Measurements from ENCODE around the gene RUNX2. TPM values are rescaled to one million over a fixed set of nuclear protein-coding genes. Genes with fewer than 3 reads are reported as not detected.
A peak's percentile ranks its signal among the peaks of the same experiment; 100 is the strongest.

The RUNX2 gene
- total RNA-seq, 2 experiments from 2014 or later = 33.4 to 34.9 TPM

DNA sequence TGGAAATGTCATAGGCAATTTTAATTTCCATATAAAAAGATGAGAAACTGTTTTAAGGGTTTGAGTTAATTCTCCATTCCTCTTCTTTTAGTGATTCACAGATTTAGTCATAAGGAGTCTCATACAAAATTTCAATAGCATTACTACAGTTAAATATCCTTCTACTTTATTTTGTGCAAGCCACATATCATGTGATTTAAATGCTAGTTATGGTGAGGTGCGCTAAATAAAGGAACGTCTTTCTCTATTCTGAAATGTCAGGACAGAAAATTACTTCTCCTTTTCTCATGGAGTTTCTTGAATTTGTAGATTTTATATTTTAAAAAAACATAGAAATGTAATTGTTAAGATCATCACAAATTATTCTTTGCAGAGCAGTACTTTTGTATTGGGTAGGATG lies 99.6 kb downstream of the RUNX2 start:
- H3K27ac Mint-ChIP-seq = peak overlapping the region; percentile 76
- H3K4me3 Mint-ChIP-seq = peak overlapping the region; percentile 28
- peaks cover 43% of the 10 kb centered on the region for H3K36me3 Mint-ChIP-seq
- POLR2A ChIA-PET = interaction anchor here (2.5 kb wide), 1 partner anchor 10 kb away, joined by 12 read pairs; no protein-coding TSS in a partner anchor
- intact Hi-C loops (cut with micrococcal nuclease) = loop anchor here (1.0 kb wide), 1 partner anchor 9 kb away; no protein-coding TSS in a partner anchor
- CTCF ChIA-PET = interaction anchor here (0.7 kb wide), 1 partner anchor 287 kb away, joined by 3 read pairs; no protein-coding TSS in a partner anchor
- no peaks in the 10 kb centered on the region for H3K9me3 Mint-ChIP-seq
- peaks cover 60% of the 10 kb centered on the region for H3K4me1 Mint-ChIP-seq (ENCODE audit: low read depth)
- no peaks in the 10 kb centered on the region for H3K27me3 Mint-ChIP-seq
- DNase-seq = no peak

DNA sequence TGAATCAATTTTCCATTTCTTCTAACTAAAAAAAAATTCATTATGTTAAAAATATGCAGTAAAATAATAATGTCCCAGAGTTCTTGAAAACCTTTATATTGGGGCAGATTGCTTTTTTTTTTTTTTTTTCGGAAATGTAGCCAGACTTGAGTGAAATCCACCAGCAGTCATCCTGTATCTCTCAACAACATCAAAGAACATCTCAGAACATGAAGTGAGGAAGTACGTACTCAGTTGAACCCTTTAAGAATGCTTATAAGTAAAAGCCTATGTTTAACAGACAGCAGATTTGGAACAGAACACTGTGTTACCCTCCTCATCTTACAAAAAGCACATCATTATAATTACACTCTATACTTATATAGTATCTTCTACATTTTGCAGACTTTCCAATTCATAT lies 100.6 kb downstream of the RUNX2 start:
- DNase-seq = no peak
- intact Hi-C loops (cut with micrococcal nuclease) = loop anchor here (1.0 kb wide), 1 partner anchor 8 kb away; no protein-coding TSS in a partner anchor
- H3K4me3 Mint-ChIP-seq = peak overlapping the region; percentile 28
- H3K27ac Mint-ChIP-seq = peak overlapping the region; percentile 76
- CTCF ChIA-PET = no interaction called here
- no peaks in the 10 kb centered on the region for H3K9me3 Mint-ChIP-seq
- POLR2A ChIA-PET = interaction anchor here (0.8 to 2.5 kb wide), 2 partner anchors 9 to 773 kb away, joined by 3 to 12 read pairs; no protein-coding TSS in a partner anchor
- H3K36me3 Mint-ChIP-seq = peaks cover 44% of the 10 kb centered on the region
- H3K4me1 Mint-ChIP-seq (ENCODE audit: low read depth) = peaks cover 68% of the 10 kb centered on the region
- H3K27me3 Mint-ChIP-seq = no peaks in the 10 kb centered on the region

DNA sequence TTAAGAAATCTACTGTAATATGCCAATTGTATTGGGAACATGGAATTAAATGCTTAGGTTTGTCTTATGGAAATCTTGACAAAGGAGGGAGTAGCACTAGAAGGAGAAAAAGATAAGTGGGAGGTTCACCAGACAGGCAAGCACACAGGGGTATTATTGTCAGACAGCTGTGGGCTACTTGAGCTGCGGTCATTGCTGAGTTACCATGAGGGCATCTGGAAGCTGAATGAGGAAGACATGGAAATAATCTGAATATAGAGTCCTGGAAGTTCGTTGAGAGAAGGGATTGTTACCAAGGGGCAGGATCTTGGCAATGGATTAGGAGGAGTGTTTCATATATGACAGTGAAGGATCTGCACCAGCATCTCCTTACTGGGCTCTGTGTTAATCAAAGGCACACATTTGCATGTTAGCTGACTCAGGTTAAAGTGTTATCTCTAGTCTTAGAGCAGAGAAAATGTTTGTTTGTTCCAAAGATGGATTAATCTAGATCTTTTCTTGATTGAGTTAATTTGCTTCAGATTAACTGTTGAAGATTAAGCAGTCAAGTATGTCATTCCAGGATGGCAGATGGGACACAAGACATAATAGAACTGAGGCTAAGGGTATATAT lies 102.6 kb downstream of the RUNX2 start:
- intact Hi-C loops (cut with micrococcal nuclease) = no loop called here
- CTCF ChIA-PET = interaction anchor here (1.8 kb wide), 1 partner anchor 284 kb away, joined by 7 read pairs; no protein-coding TSS in a partner anchor
- no peak for DNase-seq
- H3K9me3 Mint-ChIP-seq = no peaks in the 10 kb centered on the region
- H3K27ac Mint-ChIP-seq = peak overlapping the region; percentile 88
- no peaks in the 10 kb centered on the region for H3K27me3 Mint-ChIP-seq
- peaks cover 72% of the 10 kb centered on the region for H3K4me1 Mint-ChIP-seq (ENCODE audit: low read depth)
- peak overlapping the region; percentile 73 for H3K4me3 Mint-ChIP-seq
- peaks cover 41% of the 10 kb centered on the region for H3K36me3 Mint-ChIP-seq
- POLR2A ChIA-PET = interaction anchor here (0.5 to 1.7 kb wide), 2 partner anchors 9 to 95 kb away, joined by 3 to 7 read pairs; no protein-coding TSS in a partner anchor

DNA sequence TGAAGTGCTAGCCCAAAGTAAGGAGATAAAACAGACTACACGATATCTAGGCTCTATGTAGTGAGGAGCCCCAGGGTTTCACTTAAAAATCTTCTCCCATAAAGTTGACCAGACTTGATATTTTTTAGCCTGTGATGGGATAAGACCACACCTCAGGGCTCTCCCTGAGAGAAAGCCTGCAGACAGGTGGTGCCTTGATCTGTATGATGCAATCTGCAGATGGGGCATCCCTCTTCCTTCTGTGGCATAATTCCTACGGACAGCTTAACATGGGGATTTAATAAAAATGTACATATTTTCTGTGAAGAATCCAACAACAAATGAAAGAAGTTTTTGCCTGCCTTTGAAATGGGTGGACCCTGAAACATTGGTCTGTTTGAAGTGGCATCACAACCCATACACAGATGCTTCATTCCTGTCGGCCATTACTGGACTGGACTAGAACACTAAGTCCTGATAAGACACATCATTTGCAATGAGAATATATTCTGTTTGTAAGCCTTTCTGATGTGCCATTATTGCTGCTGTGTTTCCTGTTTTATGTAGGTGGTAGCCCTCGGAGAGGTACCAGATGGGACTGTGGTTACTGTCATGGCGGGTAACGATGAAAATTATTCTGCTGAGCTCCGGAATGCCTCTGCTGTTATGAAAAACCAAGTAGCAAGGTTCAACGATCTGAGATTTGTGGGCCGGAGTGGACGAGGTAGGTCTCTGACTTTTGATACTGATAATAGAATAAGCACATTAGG lies 103.4 kb downstream of the RUNX2 start:
- intact Hi-C loops (cut with micrococcal nuclease) = no loop called here
- CTCF ChIA-PET = interaction anchor here (1.8 kb wide), 1 partner anchor 283 kb away, joined by 7 read pairs; no protein-coding TSS in a partner anchor
- peaks cover 75% of the 10 kb centered on the region for H3K4me1 Mint-ChIP-seq (ENCODE audit: low read depth)
- POLR2A ChIA-PET = interaction anchor here (0.7 to 1.7 kb wide), 3 partner anchors 10 to 12 kb away, joined by 4 to 7 read pairs (median 5); no protein-coding TSS in a partner anchor
- peak overlapping the region; percentile 88 for H3K27ac Mint-ChIP-seq
- H3K9me3 Mint-ChIP-seq = no peaks in the 10 kb centered on the region
- DNase-seq = no peak
- peak overlapping the region; percentile 73 for H3K4me3 Mint-ChIP-seq
- H3K36me3 Mint-ChIP-seq = peaks cover 40% of the 10 kb centered on the region
- no peaks in the 10 kb centered on the region for H3K27me3 Mint-ChIP-seq

DNA sequence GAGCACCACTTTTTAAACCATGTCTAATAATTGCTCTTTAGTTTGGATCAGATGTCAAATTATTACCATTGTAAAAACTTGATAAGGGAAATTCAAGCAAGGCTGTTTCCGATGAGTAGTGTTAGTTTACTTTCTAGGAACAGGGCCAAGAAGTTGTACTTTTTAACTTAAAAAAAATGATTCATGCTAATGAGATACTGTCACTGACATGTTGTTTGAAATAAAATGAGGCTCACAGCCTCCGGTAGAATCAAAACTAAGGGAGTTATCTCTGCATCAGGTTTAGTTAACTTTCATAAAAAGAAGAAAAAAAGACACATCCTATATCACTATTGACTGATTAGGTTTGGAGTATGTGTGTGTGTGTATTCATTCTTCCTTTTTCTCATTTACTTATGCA lies 104.8 kb downstream of the RUNX2 start:
- peaks cover 51% of the 10 kb centered on the region for H3K36me3 Mint-ChIP-seq
- POLR2A ChIA-PET = no interaction called here
- peak overlapping the region; percentile 77 for H3K27ac Mint-ChIP-seq

DNA sequence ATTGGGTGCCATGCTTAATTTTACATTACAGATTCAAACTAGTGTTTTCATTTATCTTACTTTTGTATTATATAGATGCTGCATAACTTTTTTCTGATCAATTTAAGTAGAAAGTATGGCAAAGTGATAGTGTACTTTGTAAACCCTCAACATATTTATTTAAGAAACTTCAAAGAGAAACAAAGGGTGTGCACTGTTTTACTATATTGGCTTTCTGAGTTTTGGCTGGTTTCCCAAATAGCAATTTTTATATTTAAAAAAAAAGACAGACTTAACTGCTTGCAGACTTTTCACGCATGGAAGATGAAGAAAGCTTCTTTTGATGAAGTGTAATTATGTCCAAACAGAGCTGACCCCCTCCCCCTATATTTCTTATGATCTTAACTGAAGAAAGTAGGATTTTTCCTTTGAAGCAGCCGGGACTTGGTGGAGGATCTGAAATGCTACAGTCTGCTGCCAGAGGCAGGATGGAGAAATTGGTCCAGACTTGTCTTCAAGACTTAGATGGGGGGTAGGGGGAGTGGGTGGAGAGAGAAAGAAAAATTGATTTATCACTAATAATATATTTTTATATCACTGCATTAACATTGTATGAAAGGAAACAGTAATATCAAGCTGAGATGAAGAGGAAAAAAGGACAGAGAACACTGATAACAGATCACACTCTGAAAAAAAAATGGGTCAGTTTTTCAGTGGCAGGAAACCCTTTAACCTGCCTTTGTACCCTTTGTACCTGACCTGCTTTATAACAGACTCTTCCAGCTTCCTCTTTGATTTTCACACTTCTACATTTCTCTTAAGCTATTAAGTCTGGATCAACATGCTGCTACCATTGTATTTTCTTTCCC lies 105.6 kb downstream of the RUNX2 start:
- Mint-ChIP-seq H3K27me3 (no peaks in the 10 kb centered on the region), H3K4me3 (peak overlapping the region; percentile 54), H3K4me1 (ENCODE audit: low read depth) (peaks cover 85% of the 10 kb centered on the region), H3K9me3 (no peaks in the 10 kb centered on the region), H3K36me3 (peaks cover 55% of the 10 kb centered on the region), H3K27ac (peak overlapping the region; percentile 88)
- intact Hi-C loops (cut with micrococcal nuclease) = no loop called here
- POLR2A ChIA-PET = interaction anchor here (0.6 to 6.9 kb wide), 4 partner anchors 8 to 15 kb away, joined by 3 to 34 read pairs (median 3); no protein-coding TSS in a partner anchor
- no peak for DNase-seq
- CTCF ChIA-PET = interaction anchor here (0.7 to 1.4 kb wide), 4 partner anchors 9 to 600 kb away, joined by 3 to 4 read pairs (median 3); no protein-coding TSS in a partner anchor

More for the DNA sequence above, 104.8 kb downstream of the RUNX2 start:
- H3K9me3 Mint-ChIP-seq = no peaks in the 10 kb centered on the region
- peak overlapping the region; percentile 54 for H3K4me3 Mint-ChIP-seq
- DNase-seq = no peak
- no peaks in the 10 kb centered on the region for H3K27me3 Mint-ChIP-seq
- intact Hi-C loops (cut with micrococcal nuclease) = no loop called here
- CTCF ChIA-PET = no interaction called here
- H3K4me1 Mint-ChIP-seq (ENCODE audit: low read depth) = peaks cover 84% of the 10 kb centered on the region

DNA sequence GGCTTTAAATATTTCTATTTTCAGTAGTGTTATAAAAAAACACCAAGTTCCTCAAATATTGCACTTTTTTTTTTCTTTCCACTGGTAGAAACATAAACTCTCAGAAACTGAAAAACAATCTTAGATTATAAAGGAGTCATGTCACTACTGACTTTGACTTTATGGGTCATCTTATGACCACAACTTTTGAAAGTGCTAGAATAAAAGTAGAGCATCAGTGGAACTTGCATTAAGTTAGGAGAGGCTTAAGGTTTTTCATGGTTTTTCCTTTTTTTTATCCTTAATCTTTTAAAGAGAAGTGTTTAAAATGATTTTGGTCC lies 106.2 kb downstream of the RUNX2 start:
- Mint-ChIP-seq H3K36me3 (peaks cover 55% of the 10 kb centered on the region), H3K27ac (peak overlapping the region; percentile 88), H3K4me3 (peak overlapping the region; percentile 54), H3K9me3 (no peaks in the 10 kb centered on the region), H3K4me1 (ENCODE audit: low read depth) (peaks cover 85% of the 10 kb centered on the region), H3K27me3 (no peaks in the 10 kb centered on the region)
- CTCF ChIA-PET = interaction anchor here (0.7 to 1.4 kb wide), 4 partner anchors 9 to 599 kb away, joined by 3 to 4 read pairs (median 3); no protein-coding TSS in a partner anchor
- no peak for DNase-seq
- intact Hi-C loops (cut with micrococcal nuclease) = no loop called here
- POLR2A ChIA-PET = interaction anchor here (0.6 to 6.9 kb wide), 4 partner anchors 9 to 14 kb away, joined by 3 to 34 read pairs (median 3); no protein-coding TSS in a partner anchor

DNA sequence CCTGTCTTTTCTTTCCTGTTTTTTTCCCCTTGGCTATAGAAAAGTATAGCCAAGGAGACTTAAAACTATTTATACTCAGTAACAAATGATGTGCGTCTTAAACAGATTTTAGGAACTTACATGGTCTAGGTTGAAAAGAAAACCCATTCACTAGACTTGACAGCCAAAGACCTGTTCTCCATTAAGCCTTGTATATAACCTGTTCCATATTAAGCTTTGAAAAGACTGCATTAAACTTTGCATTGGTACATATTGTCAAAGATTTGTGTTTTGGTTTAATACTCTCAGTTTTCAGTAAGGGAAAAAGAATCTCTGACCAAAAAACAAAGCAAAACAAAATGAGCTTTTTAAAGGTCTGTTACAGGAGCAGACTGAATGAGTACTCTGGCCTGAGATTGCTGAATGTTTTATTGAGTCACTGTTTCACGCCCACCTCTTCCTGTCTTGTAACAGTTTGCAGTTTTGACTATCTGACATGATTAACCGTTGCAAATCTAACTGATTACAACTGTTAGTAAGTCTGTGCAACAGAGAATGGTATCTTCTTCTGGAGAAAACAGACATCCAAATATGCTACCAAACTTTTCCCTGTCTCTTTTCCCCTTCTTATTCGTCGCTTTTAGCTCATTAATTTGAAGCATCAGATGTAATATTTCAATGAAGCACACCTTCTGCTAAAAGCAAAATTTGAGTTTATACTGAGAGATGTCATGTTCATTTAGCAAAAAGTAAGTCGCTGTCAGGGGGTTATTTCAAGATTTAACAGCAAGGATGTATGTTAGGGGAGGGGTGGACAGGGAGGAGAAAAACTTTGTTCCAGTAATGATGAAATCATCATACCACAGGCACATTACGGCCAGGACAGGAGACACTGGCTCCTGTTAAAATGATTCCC lies 108.7 kb downstream of the RUNX2 start:
- Mint-ChIP-seq H3K4me1 (ENCODE audit: low read depth) (peaks cover 85% of the 10 kb centered on the region), H3K27ac (peak overlapping the region; percentile 92), H3K9me3 (no peaks in the 10 kb centered on the region), H3K27me3 (no peaks in the 10 kb centered on the region), H3K36me3 (peaks cover 68% of the 10 kb centered on the region), H3K4me3 (peak overlapping the region; percentile 65)
- ChIA-PET POLR2A (interaction anchor here (0.8 to 6.9 kb wide), 8 partner anchors 8 to 266 kb away, joined by 3 to 34 read pairs (median 5); no protein-coding TSS in a partner anchor), CTCF (interaction anchor here (0.7 to 1.8 kb wide), 5 partner anchors 15 to 485 kb away, joined by 3 to 11 read pairs (median 4); no protein-coding TSS in a partner anchor)
- peak; percentile 67 for DNase-seq
- intact Hi-C loops (cut with micrococcal nuclease) = loop anchor here (1.0 to 5.0 kb wide), 8 partner anchors 8 to 486 kb away; no protein-coding TSS in a partner anchor

DNA sequence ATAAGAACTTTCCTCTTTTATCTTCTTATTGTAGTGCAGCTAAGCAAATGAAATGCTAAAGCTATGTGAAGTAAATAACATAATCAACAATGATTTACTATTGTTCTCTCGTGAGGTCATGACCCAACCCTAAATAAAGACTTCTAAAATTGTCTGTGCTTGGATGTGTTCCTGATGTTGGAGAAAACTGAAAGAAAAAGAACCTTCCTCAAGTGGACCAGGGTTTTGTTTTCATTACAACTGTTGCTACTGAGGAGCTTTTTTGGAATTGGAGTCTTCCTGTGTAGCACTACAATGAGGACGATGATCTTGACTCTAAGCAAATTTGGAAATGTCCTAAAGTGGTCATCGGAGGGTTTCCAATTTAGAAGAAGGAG lies 109.3 kb downstream of the RUNX2 start:
- peak overlapping the region; percentile 65 for H3K4me3 Mint-ChIP-seq

DNA sequence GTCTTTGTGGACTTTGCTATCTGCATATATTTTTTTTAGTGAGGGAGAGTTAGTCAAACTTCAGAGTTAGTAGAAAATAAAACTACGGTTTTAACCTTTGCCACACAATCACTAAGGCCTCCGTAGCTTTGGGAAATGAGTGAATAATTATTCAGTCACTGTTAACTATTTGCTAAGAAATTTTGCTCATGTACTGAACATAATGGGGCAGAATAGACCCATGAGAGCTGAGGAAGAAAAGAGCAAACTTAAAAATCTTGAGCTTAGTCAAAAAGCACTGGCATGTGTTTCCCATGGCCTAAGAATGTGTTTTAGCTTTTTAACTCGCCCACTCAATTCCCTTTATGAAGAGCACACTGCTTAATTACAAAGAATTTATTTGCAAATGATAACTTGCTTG lies 110.0 kb downstream of the RUNX2 start:
- no peak for DNase-seq
- ChIA-PET POLR2A (interaction anchor here (2.8 to 6.9 kb wide), 3 partner anchors 9 to 57 kb away, joined by 10 to 34 read pairs (median 12); no protein-coding TSS in a partner anchor), CTCF (interaction anchor here (1.8 kb wide), 1 partner anchor 484 kb away, joined by 11 read pairs; no protein-coding TSS in a partner anchor)
- Mint-ChIP-seq H3K27ac (peak overlapping the region; percentile 92), H3K4me1 (ENCODE audit: low read depth) (peaks cover 88% of the 10 kb centered on the region), H3K4me3 (peak overlapping the region; percentile 65), H3K9me3 (no peaks in the 10 kb centered on the region), H3K27me3 (no peaks in the 10 kb centered on the region), H3K36me3 (peaks cover 70% of the 10 kb centered on the region)
- intact Hi-C loops (cut with micrococcal nuclease) = loop anchor here (1.0 to 5.0 kb wide), 4 partner anchors 8 to 484 kb away; no protein-coding TSS in a partner anchor

More for the DNA sequence above, 109.3 kb downstream of the RUNX2 start:
- Mint-ChIP-seq H3K4me1 (ENCODE audit: low read depth) (peaks cover 86% of the 10 kb centered on the region), H3K27me3 (no peaks in the 10 kb centered on the region), H3K9me3 (no peaks in the 10 kb centered on the region), H3K36me3 (peaks cover 68% of the 10 kb centered on the region), H3K27ac (peak overlapping the region; percentile 92)
- CTCF ChIA-PET = interaction anchor here (1.1 to 1.8 kb wide), 4 partner anchors 16 to 485 kb away, joined by 3 to 11 read pairs (median 4); no protein-coding TSS in a partner anchor
- intact Hi-C loops (cut with micrococcal nuclease) = loop anchor here (1.0 to 5.0 kb wide), 4 partner anchors 49 to 485 kb away; no protein-coding TSS in a partner anchor
- POLR2A ChIA-PET = interaction anchor here (1.3 to 6.9 kb wide), 5 partner anchors 9 to 265 kb away, joined by 3 to 34 read pairs (median 10); no protein-coding TSS in a partner anchor
- no peak for DNase-seq
